Upper lobe of left lung (tissue), 4 donors: ENCODE data around the gene RTP3.

Source experiments
- CTCF ChIP-seq, 6 experiments: fragments of 450-650 bp in 4 of 6; fragments of 200-600 bp in 2 of 6; sonication (generic) in 2 of 6; IDR thresholded peaks; one replicate each; pipeline ENCODE4 v1.5.1; 2016 to 2019; ENCODE audit warnings: antibody characterized with exemption in 6 of 6
- EP300 ChIP-seq, 4 donors: sonication (generic); formaldehyde crosslinking; IDR thresholded peaks; one replicate each; pipeline ENCODE4 v1.5.1; 2017; ENCODE audit warnings: antibody characterized with exemption in 4 of 4, control low read depth in 2 of 4
- POLR2A ChIP-seq, 4 donors: fragments of 450-650 bp; IDR thresholded peaks; one replicate each; pipeline ENCODE4 v1.5.1; 2016 to 2017; ENCODE audit warnings: antibody characterized with exemption in 4 of 4, mild to moderate bottlenecking in 2 of 4
- POLR2AphosphoS5 ChIP-seq, 2 donors: sonication (generic); formaldehyde crosslinking; IDR thresholded peaks; one replicate each; pipeline ENCODE4 v1.5.1; 2017; ENCODE audit warnings: antibody characterized with exemption in 2 of 2

GRCh38 chr3:46542801-46543201 lies 45.0 kb downstream of the RTP3 start:
- no peak for TF ChIP-seq CTCF (IDR thresholded peaks at IDR 0.05)
- TF ChIP-seq POLR2AphosphoS5 (IDR thresholded peaks at IDR 0.05) = no peak
- TF ChIP-seq POLR2A (IDR thresholded peaks at IDR 0.05) = no peak
- TF ChIP-seq EP300 (IDR thresholded peaks at IDR 0.05) = no peak
